Panc1 (cell line): Measurements from ENCODE around the gene SMIM29. TPM values are rescaled to one million over a fixed set of nuclear protein-coding genes. Genes with fewer than 3 reads are reported as not detected.

Experiments
- ATAC-seq: fragments of 200-7000 bp; cut with Tn5 transposase; 2 replicates; pipeline ENCODE4 v1.9.1; 2020; ENCODE audit warnings: mild to moderate bottlenecking, moderate library complexity
- BruUV-seq: library from RNA; stranded (reverse); fragments of 400-500 nt; replicated peaks from 2 replicates; lab custom pipeline; 2021; lab: Mats Ljungman, UMichigan
- CTCF ChIA-PET: fragments of 300-600 bp; sonication (Branson Sonifier 250); formaldehyde crosslinking; loops from one replicate; lab custom pipeline; 2022; ENCODE audit warnings: antibody characterized with exemption; lab: Charles Lee
- POLR2A ChIA-PET: fragments of 300-600 bp; sonication (Branson Sonifier 250); formaldehyde crosslinking; loops from one replicate; lab custom pipeline; 2022; ENCODE audit warnings: antibody characterized with exemption; lab: Charles Lee
- DNase-seq: peaks from one replicate; pipeline ENCODE4 v3.0.0-alpha.2; 2010; ENCODE audit warnings: low read depth, low spot score
- H3K27ac ChIP-seq: 2 replicates; pipeline ENCODE4 v1.5.1; 2011; ENCODE audit warnings: mild to moderate bottlenecking, low read length, inconsistent platforms
- H3K27me3 ChIP-seq: fragments of 200-500 bp; sonication (Bioruptor generic); 2 replicates; pipeline ENCODE4 v1.6.0; 2014; ENCODE audit warnings: low read length, inconsistent platforms; ENCODE audit not compliant: control insufficient read depth, insufficient read depth
- H3K36me3 ChIP-seq: fragments of 200-500 bp; sonication (Bioruptor generic); 2 replicates; pipeline ENCODE4 v1.5.1; 2014; ENCODE audit warnings: inconsistent platforms, mild to moderate bottlenecking, low read length, moderate library complexity; ENCODE audit not compliant: control insufficient read depth, insufficient read depth
- H3K4me1 ChIP-seq: 2 replicates; pipeline ENCODE4 v1.5.1; 2011; ENCODE audit warnings: inconsistent platforms, mild to moderate bottlenecking, low read length, moderate library complexity; ENCODE audit not compliant: control insufficient read depth, insufficient read depth
- H3K4me3 ChIP-seq, 2 experiments: 2 replicates each; pipeline ENCODE4 v1.5.1; 2011 to 2012; ENCODE audit warnings: low read depth in 2 of 2, low read length in 2 of 2, mild to moderate bottlenecking in 2 of 2, inconsistent platforms in 1 of 2, moderate library complexity in 1 of 2
- H3K9me3 ChIP-seq: fragments of 200-500 bp; sonication (Bioruptor generic); 2 replicates; pipeline ENCODE4 v1.5.1; 2014; ENCODE audit warnings: low read depth, mild to moderate bottlenecking, inconsistent platforms, low read length, moderate library complexity; ENCODE audit not compliant: control insufficient read depth, insufficient read depth
- POLR2AphosphoS5 ChIP-seq: IDR thresholded peaks from 2 replicates; pipeline ENCODE4 v1.6.1; 2012; ENCODE audit warnings: mild to moderate bottlenecking, low read depth, low read length, moderate library complexity
- SIN3A ChIP-seq: IDR thresholded peaks from 2 replicates; pipeline ENCODE4 v1.6.1; 2012; ENCODE audit warnings: low read depth, mild to moderate bottlenecking, low read length, moderate library complexity, borderline replicate concordance; ENCODE audit not compliant: insufficient read depth
- TCF7L2 ChIP-seq: IDR thresholded peaks from 2 replicates; pipeline ENCODE4 v1.6.1; 2011; ENCODE audit warnings: mild to moderate bottlenecking, low read depth, low read length, inconsistent platforms
- in situ Hi-C: cut with HindIII; loops from 2 replicates; pipeline ENCODE4 v1.10.0; 2016; ENCODE audit warnings: low sequenced_read_pairs, low pct_unique_long_range_greater_than_20kb
- intact Hi-C: fragments of 100-400 bp; cut with micrococcal nuclease; formaldehyde crosslinking; loops from one replicate; pipeline ENCODE4 v1.10.0; 2022; ENCODE audit not compliant: unreplicated experiment
- total RNA-seq: library from RNA; stranded (reverse); gene quantifications from one replicate; pipeline ENCODE4 v1.2.1, GENCODE V29; 2021; ENCODE audit not compliant: unreplicated experiment
- TF ChIP-seq, protein P1 (sequence below): fragments of 450-650 bp; IDR thresholded peaks from 2 replicates; pipeline ENCODE4 v1.5.1; 2017; ENCODE audit warnings: mild to moderate bottlenecking
- TF ChIP-seq, protein P2 (sequence below), 2 experiments: IDR thresholded peaks; 2 replicates each; pipeline ENCODE4 v1.6.1; 2011 to 2012; ENCODE audit warnings: low read depth in 2 of 2, control low read depth in 1 of 2, low read length in 1 of 2, mild to moderate bottlenecking in 1 of 2, moderate library complexity in 1 of 2; ENCODE audit not compliant: insufficient read depth in 1 of 2

Gene SMIM29
- total RNA-seq, 1 experiment from 2014 or later = 35.6 TPM

DNA sequence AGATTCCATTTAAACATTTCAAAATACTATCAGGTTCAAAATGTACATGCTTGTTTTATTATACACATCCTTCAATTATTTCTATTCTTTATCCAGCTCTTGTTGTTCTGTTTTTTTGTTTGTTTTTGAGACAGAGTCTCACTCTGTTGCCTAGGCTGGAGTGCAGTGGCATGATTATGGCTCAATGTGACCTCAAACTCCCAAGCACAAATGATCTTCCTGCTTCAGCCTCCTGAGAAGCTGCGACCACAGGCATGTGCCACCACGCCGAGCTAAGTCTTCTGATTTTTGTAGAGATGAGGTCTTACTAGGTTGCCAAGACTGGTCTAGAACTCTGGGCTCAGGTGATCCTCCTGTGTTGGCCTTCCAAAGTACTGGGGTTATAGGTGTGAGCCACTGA is 44.1 kb upstream of the SMIM29 start:
- CTCF ChIA-PET = no interaction called here
- H3K27me3 ChIP-seq = no peaks in the 10 kb centered on the region
- intact Hi-C loops = no loop called here
- no peak overlapping the region for H3K27ac ChIP-seq
- no peak for TF ChIP-seq TCF7L2
- no peak for TF ChIP-seq SIN3A
- TF ChIP-seq, protein P1, sequence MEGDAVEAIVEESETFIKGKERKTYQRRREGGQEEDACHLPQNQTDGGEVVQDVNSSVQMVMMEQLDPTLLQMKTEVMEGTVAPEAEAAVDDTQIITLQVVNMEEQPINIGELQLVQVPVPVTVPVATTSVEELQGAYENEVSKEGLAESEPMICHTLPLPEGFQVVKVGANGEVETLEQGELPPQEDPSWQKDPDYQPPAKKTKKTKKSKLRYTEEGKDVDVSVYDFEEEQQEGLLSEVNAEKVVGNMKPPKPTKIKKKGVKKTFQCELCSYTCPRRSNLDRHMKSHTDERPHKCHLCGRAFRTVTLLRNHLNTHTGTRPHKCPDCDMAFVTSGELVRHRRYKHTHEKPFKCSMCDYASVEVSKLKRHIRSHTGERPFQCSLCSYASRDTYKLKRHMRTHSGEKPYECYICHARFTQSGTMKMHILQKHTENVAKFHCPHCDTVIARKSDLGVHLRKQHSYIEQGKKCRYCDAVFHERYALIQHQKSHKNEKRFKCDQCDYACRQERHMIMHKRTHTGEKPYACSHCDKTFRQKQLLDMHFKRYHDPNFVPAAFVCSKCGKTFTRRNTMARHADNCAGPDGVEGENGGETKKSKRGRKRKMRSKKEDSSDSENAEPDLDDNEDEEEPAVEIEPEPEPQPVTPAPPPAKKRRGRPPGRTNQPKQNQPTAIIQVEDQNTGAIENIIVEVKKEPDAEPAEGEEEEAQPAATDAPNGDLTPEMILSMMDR = no peak
- no peak for TF ChIP-seq POLR2AphosphoS5
- H3K4me3 ChIP-seq = no peak overlapping the region
- H3K36me3 ChIP-seq = 0 out of 2 replicates have a peak, but pooled peaks cover 9% of the 10 kb centered on the region
- no peak for ATAC-seq
- H3K4me1 ChIP-seq = no peaks in the 10 kb centered on the region
- H3K9me3 ChIP-seq = no peaks in the 10 kb centered on the region
- in situ Hi-C loops = no loop called here
- no peak for DNase-seq
- POLR2A ChIA-PET = no interaction called here
- TSS peak; percentile 47 for BruUV-seq

DNA sequence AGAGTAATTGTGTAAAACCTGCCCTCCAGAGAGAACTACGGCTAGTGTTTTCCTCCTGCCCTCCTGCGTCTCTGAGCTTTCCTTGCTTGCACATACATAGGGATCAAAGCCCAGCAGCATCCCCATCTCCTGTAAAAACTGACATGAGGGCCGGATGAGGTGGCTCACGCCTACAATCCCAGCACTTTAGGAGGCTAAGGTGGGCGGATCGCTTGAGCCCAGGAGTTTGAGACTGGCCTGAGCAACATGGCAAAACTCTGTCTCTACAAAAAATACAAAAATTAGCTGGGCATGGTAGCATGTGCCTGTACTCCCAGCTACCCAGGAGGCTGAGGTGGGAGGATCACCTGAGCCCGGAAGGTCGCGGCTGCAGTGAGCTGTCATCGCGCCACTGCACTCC is 40.3 kb upstream of the SMIM29 start:
- in situ Hi-C loops (no loop called here), intact Hi-C loops (no loop called here)
- no peaks in the 10 kb centered on the region for H3K4me1 ChIP-seq
- H3K4me3 ChIP-seq = no peak overlapping the region
- ATAC-seq (no peak), DNase-seq (no peak)
- no peaks in the 10 kb centered on the region for H3K9me3 ChIP-seq
- TF ChIP-seq POLR2AphosphoS5 = no peak
- TF ChIP-seq, protein P1 = no peak
- TF ChIP-seq TCF7L2 = no peak
- no peak for TF ChIP-seq SIN3A
- TF ChIP-seq, protein P2, sequence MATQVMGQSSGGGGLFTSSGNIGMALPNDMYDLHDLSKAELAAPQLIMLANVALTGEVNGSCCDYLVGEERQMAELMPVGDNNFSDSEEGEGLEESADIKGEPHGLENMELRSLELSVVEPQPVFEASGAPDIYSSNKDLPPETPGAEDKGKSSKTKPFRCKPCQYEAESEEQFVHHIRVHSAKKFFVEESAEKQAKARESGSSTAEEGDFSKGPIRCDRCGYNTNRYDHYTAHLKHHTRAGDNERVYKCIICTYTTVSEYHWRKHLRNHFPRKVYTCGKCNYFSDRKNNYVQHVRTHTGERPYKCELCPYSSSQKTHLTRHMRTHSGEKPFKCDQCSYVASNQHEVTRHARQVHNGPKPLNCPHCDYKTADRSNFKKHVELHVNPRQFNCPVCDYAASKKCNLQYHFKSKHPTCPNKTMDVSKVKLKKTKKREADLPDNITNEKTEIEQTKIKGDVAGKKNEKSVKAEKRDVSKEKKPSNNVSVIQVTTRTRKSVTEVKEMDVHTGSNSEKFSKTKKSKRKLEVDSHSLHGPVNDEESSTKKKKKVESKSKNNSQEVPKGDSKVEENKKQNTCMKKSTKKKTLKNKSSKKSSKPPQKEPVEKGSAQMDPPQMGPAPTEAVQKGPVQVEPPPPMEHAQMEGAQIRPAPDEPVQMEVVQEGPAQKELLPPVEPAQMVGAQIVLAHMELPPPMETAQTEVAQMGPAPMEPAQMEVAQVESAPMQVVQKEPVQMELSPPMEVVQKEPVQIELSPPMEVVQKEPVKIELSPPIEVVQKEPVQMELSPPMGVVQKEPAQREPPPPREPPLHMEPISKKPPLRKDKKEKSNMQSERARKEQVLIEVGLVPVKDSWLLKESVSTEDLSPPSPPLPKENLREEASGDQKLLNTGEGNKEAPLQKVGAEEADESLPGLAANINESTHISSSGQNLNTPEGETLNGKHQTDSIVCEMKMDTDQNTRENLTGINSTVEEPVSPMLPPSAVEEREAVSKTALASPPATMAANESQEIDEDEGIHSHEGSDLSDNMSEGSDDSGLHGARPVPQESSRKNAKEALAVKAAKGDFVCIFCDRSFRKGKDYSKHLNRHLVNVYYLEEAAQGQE (IDR thresholded peaks at IDR 0.05; ENCODE audit: insufficient read depth in 1 of 2, low read depth in 2 of 2, low read length in 1 of 2) = no peak
- H3K27me3 ChIP-seq = no peaks in the 10 kb centered on the region
- peaks cover 9% of the 10 kb centered on the region; the same call in 1 of the 2 replicates for H3K36me3 ChIP-seq
- CTCF ChIA-PET = no interaction called here
- no peak overlapping the region for H3K27ac ChIP-seq
- POLR2A ChIA-PET = no interaction called here
- no TSS peak for BruUV-seq
